Fibroblast of mammary gland (primary cell): ENCODE data around the gene UBAC2.

ENCODE experiments used
- DNase-seq: peaks from one replicate; pipeline ENCODE4 v3.0.0-alpha.2; 2010; ENCODE audit warnings: low read depth
- H3K4me3 ChIP-seq: 2 replicates; pipeline ENCODE4 v1.5.1; 2011; ENCODE audit warnings: low read depth, mild to moderate bottlenecking, low read length, moderate library complexity; ENCODE audit not compliant: control insufficient read depth
- TF ChIP-seq, protein P1 (sequence below): conservative IDR thresholded peaks from 2 replicates; pipeline ENCODE4 v1.5.1; 2011; ENCODE audit warnings: low read depth, low read length, inconsistent platforms; ENCODE audit not compliant: control insufficient read depth, insufficient read depth

Gene UBAC2

DNA sequence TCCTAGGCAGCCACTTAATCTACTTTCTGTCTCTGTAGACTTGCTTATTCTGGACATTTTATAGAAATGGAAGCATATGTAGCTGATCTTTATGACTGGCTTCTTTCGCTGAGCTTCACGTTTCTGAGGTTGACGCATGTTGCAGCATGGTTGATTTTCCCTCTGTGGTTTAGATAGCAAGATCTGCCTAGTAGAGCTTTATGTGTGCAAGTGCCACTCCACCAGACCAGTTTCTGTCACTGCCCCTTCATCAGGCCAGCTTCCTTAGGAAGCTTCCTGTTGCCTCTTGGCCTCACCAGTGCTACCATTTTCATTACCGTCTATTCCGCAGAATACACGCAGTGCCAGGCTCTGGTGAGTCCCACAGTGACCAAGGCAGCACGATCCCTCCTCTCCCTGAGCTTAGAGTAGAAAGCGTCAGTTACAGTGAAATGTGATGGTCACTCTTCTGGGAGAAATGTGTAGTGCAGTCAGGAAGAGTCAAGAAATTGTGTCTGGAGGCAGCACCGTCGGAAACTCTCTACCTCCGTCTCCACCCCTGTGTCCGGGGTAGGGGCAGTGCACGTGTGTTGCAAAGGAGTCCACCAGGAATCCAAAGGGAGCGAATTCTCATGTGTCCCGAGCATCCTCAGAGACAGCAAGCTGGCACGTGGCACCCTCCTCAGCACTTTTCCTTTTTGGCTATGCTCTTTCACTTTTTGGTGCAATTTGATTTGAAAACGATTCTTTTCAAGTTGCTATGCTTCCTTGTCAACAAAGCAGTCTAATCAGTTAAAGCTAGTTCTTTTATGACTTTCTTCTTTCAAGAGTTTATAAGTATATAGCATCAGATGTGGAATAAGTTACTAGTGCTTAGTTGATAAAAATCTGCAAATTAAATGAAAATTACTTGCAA is 151.9 kb downstream of the UBAC2 start:
- no peak overlapping the region for H3K4me3 ChIP-seq
- TF ChIP-seq, protein P1, sequence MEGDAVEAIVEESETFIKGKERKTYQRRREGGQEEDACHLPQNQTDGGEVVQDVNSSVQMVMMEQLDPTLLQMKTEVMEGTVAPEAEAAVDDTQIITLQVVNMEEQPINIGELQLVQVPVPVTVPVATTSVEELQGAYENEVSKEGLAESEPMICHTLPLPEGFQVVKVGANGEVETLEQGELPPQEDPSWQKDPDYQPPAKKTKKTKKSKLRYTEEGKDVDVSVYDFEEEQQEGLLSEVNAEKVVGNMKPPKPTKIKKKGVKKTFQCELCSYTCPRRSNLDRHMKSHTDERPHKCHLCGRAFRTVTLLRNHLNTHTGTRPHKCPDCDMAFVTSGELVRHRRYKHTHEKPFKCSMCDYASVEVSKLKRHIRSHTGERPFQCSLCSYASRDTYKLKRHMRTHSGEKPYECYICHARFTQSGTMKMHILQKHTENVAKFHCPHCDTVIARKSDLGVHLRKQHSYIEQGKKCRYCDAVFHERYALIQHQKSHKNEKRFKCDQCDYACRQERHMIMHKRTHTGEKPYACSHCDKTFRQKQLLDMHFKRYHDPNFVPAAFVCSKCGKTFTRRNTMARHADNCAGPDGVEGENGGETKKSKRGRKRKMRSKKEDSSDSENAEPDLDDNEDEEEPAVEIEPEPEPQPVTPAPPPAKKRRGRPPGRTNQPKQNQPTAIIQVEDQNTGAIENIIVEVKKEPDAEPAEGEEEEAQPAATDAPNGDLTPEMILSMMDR: no peak
- DNase-seq: no peak

DNA sequence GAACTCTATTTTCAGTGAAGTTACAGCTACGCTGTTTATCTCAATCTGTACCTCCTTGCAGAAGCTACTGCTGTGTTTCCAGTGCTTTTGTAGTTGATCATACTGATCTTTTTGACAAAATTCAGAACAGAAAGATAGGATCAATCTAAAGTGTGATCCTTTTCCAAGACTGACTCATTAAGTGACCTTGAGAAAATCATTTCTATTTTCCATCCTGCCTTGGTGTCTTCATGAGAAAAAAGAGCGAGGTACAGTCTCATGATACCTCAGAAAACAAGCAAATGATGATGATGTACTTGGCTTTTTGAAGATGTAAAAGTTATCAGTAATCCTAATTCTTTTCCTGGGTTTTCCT is 152.6 kb downstream of the UBAC2 start:
- no peak for DNase-seq
- no peak overlapping the region for H3K4me3 ChIP-seq
- TF ChIP-seq, protein P1: no peak

DNA sequence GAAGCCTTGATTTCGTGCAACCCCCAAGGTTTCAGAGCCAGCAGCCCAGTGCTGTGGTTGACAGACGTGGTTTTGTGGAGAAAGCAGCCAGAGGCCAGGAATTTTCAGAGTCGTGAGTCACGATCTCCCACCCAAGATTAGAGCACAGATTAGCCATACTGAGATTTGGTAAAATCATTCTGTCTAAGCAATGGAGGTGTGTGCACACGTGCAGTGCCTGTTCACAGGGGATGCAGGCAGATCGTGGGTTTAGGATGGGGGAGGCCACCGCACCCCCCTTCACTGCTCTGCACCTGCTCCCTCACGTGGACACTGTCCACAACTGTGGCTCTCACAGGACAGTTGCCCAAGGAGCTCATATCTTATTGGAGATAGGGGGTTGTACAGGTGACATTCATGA is 153.2 kb downstream of the UBAC2 start:
- no peak for DNase-seq
- no peak overlapping the region for H3K4me3 ChIP-seq
- TF ChIP-seq, protein P1: no peak

DNA sequence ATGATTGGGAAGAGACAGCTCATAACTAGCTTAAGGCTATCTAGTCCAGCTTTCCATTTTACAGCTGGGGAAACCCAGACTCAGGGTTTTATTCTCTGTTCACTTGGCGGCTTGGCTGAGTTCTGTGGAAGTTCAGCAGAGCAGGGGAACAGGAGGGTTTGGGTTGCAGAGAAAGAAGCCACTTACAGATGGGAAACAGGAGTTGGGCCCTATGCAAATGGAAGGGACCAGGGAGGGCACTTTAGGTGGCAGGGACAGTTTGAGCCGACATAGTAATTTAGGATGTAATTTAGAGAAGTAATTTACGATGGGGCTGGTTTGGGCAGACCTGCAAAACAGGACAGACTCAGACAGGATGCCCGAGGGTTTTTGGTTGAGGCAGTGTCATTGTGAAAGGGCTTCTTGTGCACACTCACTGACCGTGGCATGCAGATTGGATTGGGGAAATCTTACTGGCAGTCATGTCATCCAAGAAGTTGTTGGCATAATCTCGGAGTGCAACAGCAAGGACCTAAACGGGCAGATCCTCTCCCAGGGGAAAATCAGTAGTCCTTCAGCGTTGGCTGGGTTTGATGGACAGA is 153.8 kb downstream of the UBAC2 start:
- no peak for DNase-seq
- no peak overlapping the region for H3K4me3 ChIP-seq

DNA sequence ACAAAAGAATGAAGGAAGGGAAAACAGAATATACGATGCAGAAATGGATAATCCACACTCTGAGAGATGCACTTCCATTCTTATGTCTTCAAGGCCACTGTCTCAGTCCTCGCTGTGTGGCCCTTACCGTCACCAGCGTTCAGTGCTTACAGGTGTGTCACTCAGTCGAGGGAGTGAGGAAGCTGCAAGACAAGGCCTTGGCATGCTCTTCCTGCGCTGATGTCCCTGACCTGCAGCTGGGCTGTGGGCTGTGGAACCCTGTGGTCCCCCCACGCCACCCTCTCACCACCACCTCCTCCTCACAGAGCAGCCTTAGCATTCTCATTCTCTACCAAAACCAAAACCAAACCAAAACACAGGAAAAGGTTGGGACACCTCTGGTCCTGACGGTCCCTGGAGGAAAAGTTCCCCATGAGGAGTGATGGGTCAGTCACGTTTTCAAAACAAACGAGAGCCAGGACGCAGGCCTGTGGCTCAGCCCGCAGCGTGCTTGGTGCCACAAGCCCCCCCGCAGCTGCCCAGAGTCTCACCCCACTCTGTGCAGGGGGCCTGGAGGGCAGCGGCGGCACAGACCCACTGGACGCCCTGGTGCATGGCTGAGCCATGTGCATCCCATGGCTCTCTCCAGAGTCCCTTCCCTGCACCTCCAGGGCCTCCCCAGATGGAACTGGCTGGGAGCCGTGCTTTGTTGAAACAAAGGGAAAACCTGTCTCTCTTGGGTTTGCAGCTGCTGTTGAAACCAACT is 154.8 kb downstream of the UBAC2 start:
- TF ChIP-seq, protein P1: no peak
- no peak overlapping the region for H3K4me3 ChIP-seq
- no peak for DNase-seq

More for the DNA sequence above, 153.8 kb downstream of the UBAC2 start:
- TF ChIP-seq, protein P1: no peak

DNA sequence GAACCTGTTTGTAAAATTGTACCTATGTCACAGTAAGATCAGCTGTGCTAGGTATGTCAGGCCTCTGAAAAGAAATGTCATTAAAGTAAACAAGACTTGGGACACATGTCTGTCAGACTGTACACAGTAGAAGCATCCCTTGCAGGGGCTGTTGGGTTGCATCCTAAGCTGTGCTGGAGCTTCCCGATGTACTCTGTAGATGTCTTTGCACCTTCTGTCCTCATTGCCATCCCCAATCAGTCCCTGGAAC is 155.3 kb downstream of the UBAC2 start:
- TF ChIP-seq, protein P1: no peak
- no peak overlapping the region for H3K4me3 ChIP-seq
- DNase-seq: no peak
